PC-3 (cell line): ENCODE data around the gene LBX2.

Source experiments
- CTCF ChIP-seq: fragments of 300-600 bp; sonication (generic); conservative IDR thresholded peaks from 2 replicates; pipeline ENCODE4 v1.5.1; 2017; ENCODE audit warnings: antibody characterized with exemption, low read depth, mild to moderate bottlenecking, low read length
- EZH2 ChIP-seq: fragments of 300-600 bp; sonication (generic); IDR thresholded peaks from one replicate; pipeline ENCODE4 v1.6.1; 2017; ENCODE audit warnings: antibody characterized with exemption, mild to moderate bottlenecking, low read length; ENCODE audit not compliant: unreplicated experiment
- EZH2phosphoT487 ChIP-seq: fragments of 300-600 bp; sonication (generic); IDR thresholded peaks from 2 replicates; pipeline ENCODE4 v1.6.1; 2018; ENCODE audit warnings: mild to moderate bottlenecking, antibody characterized with exemption, low read length, borderline replicate concordance

GRCh38 chr2:74533464-74533863, 34.1 kb upstream of the LBX2 start:
- no peak for TF ChIP-seq EZH2phosphoT487
- TF ChIP-seq CTCF = no peak
- no peak for TF ChIP-seq EZH2
